Tibial nerve (tissue), 4 donors: ENCODE data around the gene AMACR. TPM values are rescaled to one million over a fixed set of nuclear protein-coding genes. Genes with fewer than 3 reads are reported as not detected.
A peak's percentile ranks its signal among the peaks of the same experiment; 100 is the strongest.

Experiments
- DNase-seq, 2 donors: peaks; one replicate each; pipeline ENCODE4 v3.0.0-alpha.2; 2019; ENCODE audit warnings: low spot score in 2 of 2
- H3K27ac ChIP-seq, 4 donors: fragments of 200-600 bp; sonication (generic) in 3 of 4; one replicate each; pipeline ENCODE4 v1.5.1; 2017 to 2019; ENCODE audit warnings: mild to moderate bottlenecking in 1 of 4
- H3K27me3 ChIP-seq, 2 donors: fragments of 200-600 bp; sonication (generic) in 1 of 2; one replicate each; pipeline versions ENCODE4 v1.5.1 to v1.6.0; 2017 to 2019
- H3K36me3 ChIP-seq, 3 donors: fragments of 200-600 bp; sonication (generic); one replicate each; pipeline ENCODE4 v1.5.1; 2018 to 2019
- H3K4me1 ChIP-seq, 4 donors: fragments of 200-600 bp; sonication (generic) in 3 of 4; one replicate each; pipeline ENCODE4 v1.5.1; 2017 to 2019
- H3K4me3 ChIP-seq, 4 donors: fragments of 200-600 bp; sonication (generic) in 3 of 4; one replicate each; pipeline ENCODE4 v1.5.1; 2017 to 2019; ENCODE audit warnings: mild to moderate bottlenecking in 1 of 4, moderate library complexity in 1 of 4
- H3K9me3 ChIP-seq, 4 donors: fragments of 200-600 bp; sonication (generic) in 3 of 4; one replicate each; pipeline ENCODE4 v1.5.1; 2017 to 2019
- CTCF ChIP-seq, 5 experiments: fragments of 200-600 bp in 3 of 5; fragments of 450-650 bp in 2 of 5; sonication (generic) in 3 of 5; IDR thresholded peaks; one replicate each; pipeline ENCODE4 v1.5.1; 2016 to 2019; ENCODE audit warnings: antibody characterized with exemption in 5 of 5, mild to moderate bottlenecking in 3 of 5, moderate library complexity in 2 of 5
- EP300 ChIP-seq, 2 donors: sonication (generic); formaldehyde crosslinking; IDR thresholded peaks; one replicate each; pipeline ENCODE4 v1.6.1; 2017; ENCODE audit warnings: antibody characterized with exemption in 2 of 2, mild to moderate bottlenecking in 1 of 2
- POLR2A ChIP-seq, 2 donors: fragments of 450-650 bp; IDR thresholded peaks; one replicate each; pipeline ENCODE4 v1.6.1; 2017; ENCODE audit warnings: antibody characterized with exemption in 2 of 2, mild to moderate bottlenecking in 2 of 2, moderate library complexity in 2 of 2
- WGBS, 2 donors: methylation state at CpG; one replicate each; pipeline ENCODE4 v1.1.5; 2018; 5-methylcytosine and 5-hydroxymethylcytosine counted together
- total RNA-seq, 4 donors: library from RNA; depleted of rRNA; stranded (reverse); fragments of >200 nt; gene quantifications; one replicate each; pipeline ENCODE4 v1.1.0, GENCODE V29; 2016

The AMACR gene
- total RNA-seq, 4 donors from 2014 or later: 3.7 to 10.7 (median 7.5) TPM

DNA sequence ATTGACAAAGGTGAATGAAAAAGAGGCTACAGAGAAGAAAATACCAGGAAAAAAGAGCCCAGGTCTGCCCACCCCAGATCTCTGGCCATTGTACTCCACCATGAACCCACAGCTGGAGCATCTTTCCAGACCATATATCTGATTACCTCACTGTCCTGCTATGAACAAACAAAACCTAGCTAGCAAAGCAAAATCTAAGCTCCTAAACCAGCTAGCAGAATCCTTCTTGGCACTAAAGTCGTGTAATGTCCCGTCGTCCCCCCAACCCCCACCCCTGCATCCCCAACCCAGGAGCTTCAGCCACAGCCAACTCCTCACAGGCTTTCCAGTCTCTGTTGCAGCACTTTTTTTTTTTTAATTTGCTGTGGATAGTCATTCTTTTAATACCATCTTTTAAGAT lies 32.6 kb upstream of the AMACR start:
- Histone ChIP-seq H3K36me3 (peaks cover 0 to 4% (median 0%) of the 10 kb centered on the region in 3 donors), H3K9me3 (no peaks in the 10 kb centered on the region), H3K27ac (no peak overlapping the region), H3K4me1 (peaks cover 0 to 43% (median 10%) of the 10 kb centered on the region in 4 donors), H3K4me3 (no peak overlapping the region), H3K27me3 (no peaks in the 10 kb centered on the region)
- TF ChIP-seq POLR2A (IDR thresholded peaks at IDR 0.05) (no peak), EP300 (IDR thresholded peaks at IDR 0.05) (no peak), CTCF (IDR thresholded peaks at IDR 0.05) (no peak)
- WGBS, 2 donors: 53 to 76% methylated on average over 3 of the region's 3 CpGs
- DNase-seq: no peak

DNA sequence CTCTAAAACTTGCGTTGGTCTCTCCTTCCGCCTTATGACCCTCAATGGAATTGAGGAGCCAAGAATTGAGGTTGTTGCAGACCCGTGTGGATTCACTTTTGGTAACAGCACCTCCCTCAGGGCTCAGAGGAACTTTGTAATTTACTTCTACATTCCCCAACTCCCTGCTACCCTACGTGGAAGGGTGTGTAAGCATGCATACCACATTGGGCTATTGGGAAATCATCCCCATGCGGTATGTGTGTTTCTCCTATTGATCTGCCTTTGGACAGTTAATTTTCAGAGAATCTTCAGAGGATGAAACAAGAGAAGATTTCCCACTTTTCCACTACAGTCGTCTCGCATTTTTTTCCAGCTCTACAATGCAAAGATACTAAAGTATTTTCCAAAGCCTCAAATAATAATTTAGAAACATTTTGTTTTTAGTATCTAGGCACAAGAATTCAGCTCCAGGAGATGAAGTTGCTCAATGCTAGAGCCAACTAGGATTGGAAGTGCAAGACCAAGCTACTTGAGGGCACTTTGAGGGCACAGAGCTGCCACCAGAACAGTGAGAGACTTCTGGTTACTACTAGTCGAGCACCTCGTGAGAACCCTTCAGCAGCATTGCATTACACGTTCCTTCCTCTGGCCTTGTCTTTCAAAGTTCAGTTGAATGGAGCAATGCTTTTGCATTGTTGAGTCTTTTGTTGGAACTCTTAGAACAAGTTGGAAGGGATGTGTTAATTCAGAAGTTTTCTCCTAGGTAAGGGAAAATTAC lies 31.7 kb upstream of the AMACR start:
- H3K36me3 ChIP-seq: peaks cover 0 to 13% (median 0%) of the 10 kb centered on the region in 3 donors
- H3K4me3 ChIP-seq: no peak overlapping the region
- DNase-seq: no peak
- no peak for TF ChIP-seq POLR2A (IDR thresholded peaks at IDR 0.05)
- no peak for TF ChIP-seq CTCF (IDR thresholded peaks at IDR 0.05)
- TF ChIP-seq EP300 (IDR thresholded peaks at IDR 0.05): no peak
- no peaks in the 10 kb centered on the region for H3K27me3 ChIP-seq
- no peak overlapping the region for H3K27ac ChIP-seq
- H3K9me3 ChIP-seq: no peaks in the 10 kb centered on the region
- H3K4me1 ChIP-seq: peaks cover 0 to 43% (median 10%) of the 10 kb centered on the region in 4 donors
- 86 to 88% methylated on average over 10 of the region's 10 CpGs for WGBS, 2 donors

DNA sequence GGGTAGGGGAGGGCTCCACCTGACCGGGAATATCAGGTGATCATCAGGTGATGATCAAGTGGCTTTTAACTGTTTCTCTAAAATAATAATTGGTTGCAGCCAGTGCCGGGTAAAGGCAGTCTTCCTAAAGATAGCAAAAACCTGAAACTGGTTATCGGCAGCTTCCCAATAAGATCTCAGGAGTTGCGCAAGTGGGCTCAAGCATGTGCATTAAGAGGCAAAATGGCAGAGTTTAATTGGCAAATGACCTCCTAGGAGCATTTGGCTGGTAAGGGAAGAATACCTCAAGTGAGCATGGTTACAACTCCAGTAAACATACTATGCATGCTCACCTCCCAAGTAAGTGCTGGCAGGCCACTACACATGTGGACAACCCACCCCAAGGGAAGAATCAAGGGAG lies 31.0 kb upstream of the AMACR start:
- Histone ChIP-seq H3K36me3 (peaks cover 0 to 20% (median 0%) of the 10 kb centered on the region in 3 donors), H3K4me1 (peaks cover 0 to 43% (median 10%) of the 10 kb centered on the region in 4 donors), H3K27me3 (no peaks in the 10 kb centered on the region), H3K9me3 (no peaks in the 10 kb centered on the region), H3K4me3 (no peak overlapping the region), H3K27ac (no peak overlapping the region)
- 96 to 100% methylated on average over 4 of the region's 4 CpGs for WGBS, 2 donors
- no peak for DNase-seq
- TF ChIP-seq CTCF (IDR thresholded peaks at IDR 0.05): no peak
- TF ChIP-seq EP300 (IDR thresholded peaks at IDR 0.05): no peak
- no peak for TF ChIP-seq POLR2A (IDR thresholded peaks at IDR 0.05)

- no peak overlapping the region for H3K4me3 ChIP-seq
- 34 to 40% methylated on average over 2 of the region's 2 CpGs for WGBS, 2 donors
- no peak for TF ChIP-seq CTCF (IDR thresholded peaks at IDR 0.05)
- no peak for TF ChIP-seq EP300 (IDR thresholded peaks at IDR 0.05)
- TF ChIP-seq POLR2A (IDR thresholded peaks at IDR 0.05): no peak
- no peak for DNase-seq
- H3K4me1 ChIP-seq: peaks cover 0 to 41% (median 10%) of the 10 kb centered on the region in 4 donors
- peak overlapping the region in 1 of 4 donors; percentile 68 for H3K27ac ChIP-seq
- no peaks in the 10 kb centered on the region for H3K27me3 ChIP-seq
- H3K9me3 ChIP-seq: no peaks in the 10 kb centered on the region
- peaks cover 0 to 23% (median 0%) of the 10 kb centered on the region in 3 donors for H3K36me3 ChIP-seq
Measured at GRCh38 chr5:34038390-34038789, 30.5 kb upstream of the AMACR start.

GRCh38 chr5:34037726-34038125 lies 29.9 kb upstream of the AMACR start:
- TF ChIP-seq EP300 (IDR thresholded peaks at IDR 0.05) (no peak), CTCF (IDR thresholded peaks at IDR 0.05) (no peak), POLR2A (IDR thresholded peaks at IDR 0.05) (no peak)
- no peaks in the 10 kb centered on the region for H3K9me3 ChIP-seq
- peaks cover 0 to 34% (median 5%) of the 10 kb centered on the region in 4 donors for H3K4me1 ChIP-seq
- H3K27ac ChIP-seq: peak overlapping the region in 1 of 4 donors; percentile 68
- no peaks in the 10 kb centered on the region for H3K27me3 ChIP-seq
- no peak for DNase-seq
- peaks cover 0 to 30% (median 0%) of the 10 kb centered on the region in 3 donors for H3K36me3 ChIP-seq
- H3K4me3 ChIP-seq: no peak overlapping the region
- WGBS, 2 donors: 39 to 44% methylated on average over 3 of the region's 3 CpGs
